Fibroblast of upper back skin (primary cell): ENCODE results near the gene CHST9.

Experiments used
- DNase-seq: peaks from one replicate; pipeline ENCODE4 v3.0.0-alpha.2; 2013

CHST9 gene

DNA sequence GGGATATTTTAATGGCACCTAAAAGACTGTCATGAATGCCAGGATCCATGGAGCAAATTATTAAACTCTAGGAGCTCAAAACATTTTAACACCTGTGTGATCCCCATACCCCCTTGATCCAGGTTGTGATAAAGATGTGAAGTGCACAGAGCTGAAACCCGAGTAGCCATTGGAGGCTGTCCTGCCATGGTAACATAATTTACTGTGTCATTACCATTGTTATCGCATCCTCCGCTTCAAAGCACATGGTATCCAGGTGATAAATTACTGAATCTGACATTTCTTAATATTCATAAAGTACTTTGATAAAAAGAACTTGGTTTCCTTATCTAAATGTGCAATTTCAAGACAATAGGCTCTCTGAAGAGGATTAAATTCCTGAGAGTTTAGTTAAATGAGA is 109.3 kb downstream of the CHST9 start:
- no peak for DNase-seq

DNA sequence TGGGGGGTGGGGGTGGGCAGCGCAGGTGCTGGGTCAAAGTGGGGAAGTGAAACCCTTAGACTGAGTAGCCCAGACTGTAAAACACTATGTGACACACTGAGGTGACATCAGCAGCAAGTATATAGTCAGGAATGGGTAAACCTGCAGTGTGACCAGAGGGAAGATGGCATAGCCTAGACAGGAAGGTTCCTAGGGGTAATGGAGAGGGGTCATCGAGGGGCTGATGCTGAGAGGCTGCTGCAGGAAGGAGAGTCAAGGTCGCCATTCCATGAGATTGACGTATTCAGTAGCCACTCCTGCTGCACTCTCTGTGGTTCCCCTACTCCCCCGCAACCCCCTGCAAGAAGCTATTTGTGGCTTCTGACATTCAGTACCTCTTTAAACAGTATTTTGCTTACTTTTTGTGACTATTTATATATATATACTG is 111.7 kb downstream of the CHST9 start:
- DNase-seq = no peak

DNA sequence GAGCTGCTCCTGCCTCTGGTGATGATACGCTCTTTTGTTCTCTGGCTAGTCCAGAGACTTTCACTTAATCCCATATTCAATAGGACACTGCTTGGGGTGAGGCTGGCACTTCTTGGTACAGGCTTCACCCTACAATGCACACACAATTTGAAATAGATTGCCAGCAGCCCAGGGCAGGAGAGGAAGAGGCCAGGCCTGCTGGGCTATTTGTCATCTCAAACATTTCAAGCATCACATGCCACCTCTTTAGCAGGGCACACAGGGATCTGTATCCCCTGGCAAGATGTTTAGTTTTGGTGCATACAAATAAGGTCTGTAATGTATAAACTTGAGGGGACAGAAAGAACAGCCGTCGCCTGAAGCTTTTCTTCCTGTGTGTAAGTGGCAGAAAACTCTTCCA is 120.4 kb downstream of the CHST9 start:
- no peak for DNase-seq

DNA sequence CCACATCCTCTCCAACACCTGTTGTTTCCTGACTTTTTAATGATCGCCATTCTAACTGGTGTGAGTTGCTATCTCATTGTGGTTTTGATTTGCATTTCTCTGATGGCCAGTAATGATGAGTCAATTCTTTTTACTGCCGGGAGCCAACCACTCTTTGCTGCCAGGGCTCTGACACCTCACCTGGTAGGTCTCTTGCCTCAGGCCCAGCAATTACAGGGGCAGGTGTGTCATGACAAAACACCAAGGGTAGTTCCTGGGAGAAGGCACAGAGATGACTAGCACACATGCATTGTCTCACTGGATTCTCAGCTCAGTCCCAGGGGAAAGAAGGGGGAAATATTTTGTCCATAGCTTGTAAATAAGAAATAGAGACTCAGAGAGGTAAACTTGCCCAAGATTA is 122.3 kb downstream of the CHST9 start:
- DNase-seq = no peak

DNA sequence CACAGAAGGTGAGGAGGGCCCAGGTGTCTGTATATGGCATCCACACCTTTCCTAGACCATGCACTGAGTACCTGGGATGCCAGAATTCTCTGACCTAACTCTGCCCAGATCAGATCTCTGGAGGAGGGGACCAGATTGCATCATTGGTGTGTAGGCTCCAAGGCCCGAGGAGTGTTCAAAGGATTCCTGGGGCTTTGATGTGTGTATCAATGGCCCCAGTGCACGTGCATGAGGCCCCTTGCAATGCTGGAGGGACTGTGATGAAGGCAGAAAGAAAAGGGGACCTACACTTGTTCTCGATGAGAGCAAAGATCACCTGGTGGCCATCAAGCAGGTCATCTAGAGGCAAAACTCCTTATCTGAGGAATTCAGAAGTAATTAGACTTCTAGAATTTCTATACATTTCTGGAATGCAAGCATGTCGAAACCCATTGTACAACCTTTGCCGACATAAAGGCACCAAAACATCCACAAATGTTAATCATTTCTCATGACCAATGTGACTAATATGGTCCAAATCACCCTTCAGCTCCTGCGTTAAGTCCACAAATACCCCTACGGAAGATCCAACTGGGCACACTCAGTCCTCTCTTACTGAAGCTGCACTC is 123.5 kb downstream of the CHST9 start:
- DNase-seq = no peak

DNA sequence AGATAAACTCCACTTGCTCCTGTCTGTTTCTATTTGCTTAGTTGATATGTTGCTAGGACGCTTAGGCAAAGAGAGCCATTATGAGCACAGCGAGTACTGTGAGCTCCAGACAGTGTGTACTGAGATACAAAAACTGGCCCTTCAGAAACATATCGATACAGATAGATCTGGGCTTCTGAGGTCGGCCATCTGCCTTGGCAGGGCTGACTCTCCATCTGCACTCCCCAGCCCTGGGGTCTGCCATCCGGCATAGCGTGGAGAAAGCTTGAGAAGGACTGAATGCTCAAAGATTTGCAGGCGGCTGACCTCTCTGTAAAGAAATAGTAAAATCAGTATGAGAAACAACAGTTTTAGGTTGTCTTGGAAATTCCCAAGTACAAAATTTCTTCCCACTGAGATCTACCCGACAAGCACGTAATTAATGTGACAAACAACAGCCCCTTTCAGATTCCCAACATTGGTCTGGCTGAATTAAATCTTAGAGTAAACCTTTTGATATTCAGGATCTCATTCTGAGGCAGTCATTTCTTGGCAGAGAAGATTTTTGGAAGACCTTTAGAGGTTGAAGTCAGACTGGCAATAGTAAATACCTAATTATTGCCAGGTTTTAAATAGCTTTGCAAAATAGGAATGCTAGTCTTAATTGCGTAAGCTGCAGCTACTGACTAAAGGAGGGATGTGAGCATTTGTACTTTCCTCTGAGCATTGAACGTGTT is 127.4 kb downstream of the CHST9 start:
- no peak for DNase-seq

DNA sequence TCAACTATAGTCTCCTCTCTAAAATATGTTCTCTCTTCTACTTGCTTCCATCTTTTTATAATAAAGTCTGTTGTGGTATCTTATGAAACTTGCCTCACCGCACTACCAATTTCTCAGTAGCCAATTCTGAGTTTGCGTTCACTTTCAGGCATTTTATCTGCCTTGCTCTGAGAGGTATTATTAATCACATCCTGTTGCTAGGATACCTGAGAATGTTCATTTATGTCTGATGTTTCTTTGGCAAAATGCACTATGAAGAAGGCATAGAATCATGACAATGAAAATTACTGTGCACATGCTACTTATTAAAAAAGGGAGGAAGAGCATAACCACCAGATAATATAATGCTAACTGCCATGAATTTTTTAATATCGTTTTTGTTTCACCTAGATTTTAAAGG is 130.2 kb downstream of the CHST9 start:
- DNase-seq = no peak

DNA sequence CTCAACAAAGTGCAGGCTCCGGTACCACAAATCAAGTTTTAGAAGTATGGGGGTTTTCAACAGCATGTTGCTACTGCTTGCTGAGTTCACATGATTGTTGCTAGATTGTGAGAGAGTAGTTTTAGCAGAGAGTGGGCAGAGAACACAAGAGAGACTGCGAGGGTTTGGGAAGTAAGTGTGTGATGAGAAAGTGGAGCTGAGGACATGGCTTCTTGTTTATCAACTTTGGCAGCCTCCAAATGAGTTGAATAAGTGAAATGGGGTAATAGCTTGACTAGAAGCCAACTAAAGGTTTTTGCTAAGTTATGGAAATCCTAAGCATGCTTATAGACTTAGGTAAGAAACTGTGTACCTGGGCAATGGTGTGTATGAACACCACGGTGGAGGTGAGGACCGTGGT is 135.1 kb downstream of the CHST9 start:
- DNase-seq = no peak

DNA sequence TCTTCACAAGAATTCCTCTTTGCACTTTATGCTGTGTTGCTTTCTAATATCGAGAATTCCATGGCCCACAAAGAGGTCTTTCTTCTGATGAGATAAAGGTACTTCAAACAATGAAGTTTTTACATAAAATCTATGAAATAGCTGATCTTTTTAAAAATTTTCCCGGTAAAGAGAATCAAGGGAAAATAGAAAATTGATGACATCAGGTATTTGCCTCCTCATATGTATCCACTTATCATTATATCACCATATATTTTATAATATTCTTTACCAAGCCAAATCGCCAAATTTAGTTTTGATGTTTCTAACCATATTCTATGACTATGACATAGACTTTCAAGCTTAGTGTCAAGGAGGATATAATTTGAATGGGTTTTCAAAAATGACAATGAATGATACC is 139.8 kb downstream of the CHST9 start:
- no peak for DNase-seq

DNA sequence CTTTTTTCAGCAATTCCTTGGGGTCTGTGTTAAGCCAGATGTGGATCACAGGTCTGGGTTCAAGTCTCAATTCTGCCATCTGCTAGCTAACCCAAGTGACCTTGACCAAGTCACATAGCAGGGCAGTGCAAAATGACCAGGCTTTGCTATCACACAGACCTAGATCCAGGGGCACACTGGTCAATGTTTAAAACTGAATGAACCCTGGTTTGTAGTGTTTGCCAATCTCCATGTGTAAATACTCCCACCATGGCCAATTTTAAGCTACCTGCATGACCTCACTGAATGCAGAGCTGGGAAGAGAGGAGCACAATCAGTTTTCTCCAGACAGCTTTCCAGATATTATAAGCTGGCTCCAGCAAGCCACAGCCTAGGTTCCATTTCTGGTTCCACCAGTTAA is 142.9 kb downstream of the CHST9 start:
- DNase-seq = no peak

DNA sequence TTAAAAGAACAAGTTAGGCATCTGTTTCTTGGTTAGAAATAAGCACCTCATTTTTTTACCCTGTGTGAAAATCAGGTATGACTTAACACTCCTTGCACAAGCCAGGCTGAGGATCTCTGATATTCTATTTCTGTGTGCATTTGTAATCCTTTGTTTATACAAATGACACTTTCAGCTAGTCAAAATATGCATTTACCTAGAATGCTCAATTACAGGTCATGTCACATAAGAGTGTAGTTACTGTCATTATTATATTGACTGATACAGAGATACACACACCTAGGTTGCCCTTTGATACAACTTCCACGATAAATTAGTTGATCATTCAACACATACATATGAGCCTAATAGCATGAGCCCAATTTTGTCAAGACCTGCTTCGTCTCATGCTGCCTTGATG is 144.3 kb downstream of the CHST9 start:
- no peak for DNase-seq

DNA sequence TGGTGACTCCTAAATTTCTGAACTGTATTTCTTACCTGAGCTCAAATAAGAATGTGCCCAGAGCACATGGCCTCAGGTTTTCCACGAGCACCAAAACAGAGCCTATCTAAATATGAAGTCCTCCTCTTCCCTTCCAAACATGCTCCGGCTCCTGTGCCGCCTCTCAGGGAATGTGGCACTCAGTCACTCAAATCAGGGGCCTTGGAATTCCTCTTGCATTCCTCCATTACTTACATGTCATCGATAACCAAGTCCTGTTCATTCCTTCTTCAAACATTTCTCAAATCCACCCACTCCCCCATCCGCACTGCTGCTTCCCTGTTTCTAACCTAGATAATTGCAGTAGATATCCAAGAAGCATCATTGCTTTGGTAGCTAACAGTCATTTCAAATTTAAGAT is 151.4 kb downstream of the CHST9 start:
- DNase-seq = no peak

DNA sequence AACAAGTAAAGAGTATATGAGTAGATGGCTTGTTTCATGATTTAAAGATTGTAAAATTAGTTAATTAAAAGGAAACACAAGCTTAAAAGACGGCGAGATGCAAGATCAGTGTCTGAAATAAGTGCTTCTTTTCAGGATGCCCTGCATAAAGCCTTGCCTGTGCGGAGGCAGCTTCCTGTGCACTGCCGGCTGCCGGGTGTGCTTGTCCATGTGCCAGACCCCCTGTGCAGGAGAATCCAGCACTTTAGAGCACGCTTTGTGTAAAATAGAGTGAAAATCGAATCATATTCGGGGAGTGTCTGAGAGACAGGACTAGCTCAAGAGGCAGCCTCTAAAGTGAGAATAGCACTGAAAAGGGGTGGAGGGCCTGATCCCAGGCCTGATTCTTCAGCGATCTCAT is 154.7 kb downstream of the CHST9 start:
- DNase-seq = no peak

DNA sequence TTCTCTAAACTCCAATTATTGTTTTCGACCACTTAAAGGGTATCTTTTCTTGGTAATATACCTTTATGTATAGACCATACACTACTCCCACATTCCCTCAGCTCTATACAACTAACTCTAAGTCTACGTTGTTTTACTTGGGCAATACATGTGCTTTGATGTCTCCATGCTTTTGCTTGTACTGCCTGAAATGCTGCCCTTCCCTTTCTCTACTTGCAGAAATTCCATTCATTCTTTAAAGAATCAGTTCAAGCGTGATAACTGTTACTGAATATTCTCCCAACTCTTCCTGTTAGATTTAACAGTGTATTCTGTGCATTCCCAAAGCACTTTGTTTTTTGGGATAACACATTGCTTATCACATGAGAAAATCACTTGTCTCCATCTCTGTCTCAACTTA is 162.6 kb downstream of the CHST9 start:
- no peak for DNase-seq

DNA sequence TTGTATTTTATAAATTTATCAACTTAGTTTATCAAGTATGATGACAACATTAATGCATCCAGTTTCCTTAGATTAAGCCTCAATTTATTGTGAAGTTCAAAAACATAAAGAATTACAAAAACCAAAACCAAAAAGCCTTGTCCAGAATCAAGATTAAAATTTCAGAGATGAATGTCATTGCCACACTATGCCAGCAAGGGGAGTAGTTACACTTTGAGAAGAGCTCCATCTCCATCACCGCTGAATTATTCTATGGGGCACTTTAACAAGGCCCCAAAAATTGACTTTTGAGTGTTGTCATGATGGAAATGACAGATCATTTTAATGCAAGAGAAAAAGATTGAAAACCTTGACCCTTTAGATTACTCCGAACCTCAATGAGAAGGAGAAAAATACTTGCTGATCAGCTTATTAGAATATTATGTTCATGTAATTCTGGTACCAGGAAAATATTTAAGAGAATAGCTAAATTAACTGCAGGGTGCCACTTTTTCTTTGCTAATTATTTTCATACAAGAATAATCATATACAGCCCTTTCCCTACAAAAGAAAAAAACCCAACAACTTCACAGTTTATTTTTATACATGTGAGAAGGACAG is 167.1 kb downstream of the CHST9 start:
- no peak for DNase-seq

DNA sequence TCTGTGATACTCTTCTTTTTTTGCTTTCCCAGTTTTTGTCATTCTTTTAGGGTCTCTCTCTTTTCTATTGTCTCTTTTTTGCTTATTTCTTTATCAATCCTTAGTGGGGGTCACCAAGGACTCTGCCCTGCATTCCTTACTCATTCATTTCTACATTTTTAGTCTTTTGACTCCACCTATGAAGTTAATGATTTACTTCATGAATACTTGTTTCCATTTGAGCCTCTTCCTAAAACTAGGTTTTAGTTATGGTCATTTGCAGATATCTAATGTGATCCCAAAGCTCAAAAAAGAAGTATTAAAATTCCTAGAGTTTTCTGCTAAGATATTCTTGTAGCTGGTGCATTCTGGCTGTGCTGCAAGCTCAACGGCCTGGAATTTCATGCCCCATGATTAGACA is 170.3 kb downstream of the CHST9 start:
- DNase-seq = no peak

DNA sequence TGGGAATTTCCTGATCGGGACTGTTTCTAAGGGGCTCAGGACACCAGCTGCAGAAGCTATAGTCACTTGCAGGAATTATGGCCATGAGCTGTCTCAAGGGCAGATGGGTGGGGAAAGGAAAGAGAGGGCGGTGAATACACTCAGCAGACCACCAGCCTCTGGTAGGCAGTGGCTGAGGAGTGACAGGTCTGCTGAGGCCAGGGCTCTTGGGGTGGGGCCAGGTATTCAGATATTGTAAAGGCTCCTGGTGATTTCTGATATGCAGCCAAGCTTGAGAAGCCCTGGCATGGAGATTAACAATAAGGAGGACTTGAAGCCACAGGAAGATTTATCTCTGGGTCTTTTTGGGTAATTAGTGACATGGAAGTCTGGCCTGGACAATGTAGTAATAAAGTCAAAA is 174.3 kb downstream of the CHST9 start:
- no peak for DNase-seq

DNA sequence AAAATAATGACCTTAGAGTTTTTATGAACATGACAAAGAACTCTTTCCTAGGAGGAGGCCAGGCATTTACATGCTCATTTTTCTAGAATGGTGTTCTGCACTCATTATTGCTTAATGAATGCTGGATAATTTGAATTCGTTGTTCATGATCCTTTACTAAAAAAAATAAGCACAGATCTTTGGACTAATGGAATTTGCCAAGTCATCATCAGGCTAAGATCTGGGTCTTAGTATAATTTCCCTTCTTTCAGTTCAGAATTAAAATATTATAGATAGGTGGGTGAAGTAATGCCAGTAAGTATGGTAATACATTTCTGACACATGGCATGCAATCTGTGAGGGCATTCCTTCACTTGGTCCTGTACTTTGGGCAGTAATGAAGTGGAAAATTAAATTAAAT is 175.8 kb downstream of the CHST9 start:
- DNase-seq = no peak

DNA sequence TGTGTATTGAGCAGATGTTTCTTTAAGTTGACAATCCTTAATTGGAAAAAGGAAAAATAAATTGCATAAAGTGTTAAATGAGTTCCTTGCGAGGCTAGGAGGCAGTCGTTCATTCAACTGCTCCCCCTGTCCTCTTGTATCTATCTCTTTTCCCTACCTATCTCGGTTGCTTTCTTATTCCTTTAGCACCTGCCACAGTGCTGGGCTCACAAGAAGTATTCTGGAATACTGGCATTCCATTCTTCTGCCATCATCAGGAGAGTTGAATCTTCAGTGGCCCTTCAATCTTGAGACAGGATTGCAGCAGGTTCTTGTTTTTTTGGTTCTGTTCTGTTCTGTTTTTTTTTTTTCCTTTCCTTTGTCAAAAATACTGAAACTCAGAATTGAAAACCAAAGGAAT is 176.5 kb downstream of the CHST9 start:
- DNase-seq = no peak

DNA sequence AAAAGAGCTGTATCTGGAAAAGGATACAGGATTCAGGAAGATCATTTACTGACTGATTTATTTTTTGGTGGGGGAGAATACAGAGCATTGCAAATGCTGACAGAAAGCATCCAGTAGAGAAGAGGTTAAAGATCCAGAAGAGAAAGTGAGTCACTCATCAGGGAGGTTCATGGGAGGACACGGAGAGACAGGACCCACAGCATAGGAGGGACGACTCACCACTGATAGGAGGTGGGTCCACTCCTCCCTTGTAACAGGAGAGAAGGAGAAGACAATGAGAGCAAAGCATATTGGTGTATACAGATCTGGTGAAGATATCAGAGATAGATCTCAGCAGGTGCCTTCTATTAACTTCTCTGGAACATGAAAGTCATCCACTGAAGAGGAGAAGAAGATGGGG is 177.2 kb downstream of the CHST9 start:
- DNase-seq = no peak

DNA sequence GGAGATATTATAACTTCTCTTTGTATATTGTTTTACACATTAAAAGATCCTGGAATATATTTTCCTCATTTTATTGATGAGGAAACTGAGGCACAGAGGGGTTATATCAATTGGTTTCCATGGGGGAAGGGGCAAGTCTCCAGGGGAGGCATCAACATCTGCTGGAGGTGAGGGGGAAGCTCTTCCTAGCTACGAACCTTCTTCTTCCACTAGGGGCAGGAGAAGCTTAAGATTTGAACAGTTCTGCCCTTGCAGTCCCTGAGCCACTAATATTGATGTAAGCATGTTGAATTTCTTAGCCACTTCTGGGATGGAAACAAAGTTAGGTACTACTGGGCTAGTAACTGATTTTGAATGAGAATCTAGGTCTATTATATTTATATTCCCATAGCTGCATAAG is 179.5 kb downstream of the CHST9 start:
- no peak for DNase-seq

DNA sequence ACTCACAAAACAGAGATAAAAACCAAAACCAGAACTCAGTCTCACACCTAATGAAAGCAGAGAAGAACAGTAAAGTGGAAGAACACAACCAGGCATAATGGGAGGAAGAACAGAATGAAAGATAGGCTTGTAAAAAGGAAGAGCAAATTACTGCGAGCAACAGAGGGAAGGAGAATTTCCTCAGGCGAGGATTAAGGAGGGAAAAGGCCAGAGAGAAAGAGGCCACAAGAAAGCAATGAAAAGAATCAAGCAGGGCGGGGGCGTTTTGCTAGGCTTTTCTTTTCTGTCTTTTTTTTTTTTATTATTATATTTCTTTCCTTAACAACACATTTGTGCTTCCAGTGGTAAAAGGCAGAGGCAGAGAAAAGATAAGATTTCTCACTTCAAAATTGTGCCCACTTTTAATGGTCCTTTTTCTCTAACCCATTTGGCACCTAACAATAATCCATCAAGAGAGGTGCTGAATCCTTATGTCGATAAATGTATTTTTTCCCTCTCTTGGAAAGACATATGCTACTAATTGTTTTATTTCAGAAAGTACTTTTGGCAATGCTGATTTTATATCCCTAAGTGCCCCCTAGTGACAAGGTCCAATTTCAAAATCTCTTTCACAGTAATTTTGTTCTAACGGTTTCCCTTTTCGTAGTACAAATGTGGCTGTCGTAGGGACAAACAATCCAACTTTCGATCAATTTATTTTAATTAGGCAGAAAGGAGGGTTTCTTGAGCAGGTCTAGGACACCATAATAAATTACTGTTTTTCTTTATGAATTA is 180.9 kb downstream of the CHST9 start:
- DNase-seq = peak; percentile 10

DNA sequence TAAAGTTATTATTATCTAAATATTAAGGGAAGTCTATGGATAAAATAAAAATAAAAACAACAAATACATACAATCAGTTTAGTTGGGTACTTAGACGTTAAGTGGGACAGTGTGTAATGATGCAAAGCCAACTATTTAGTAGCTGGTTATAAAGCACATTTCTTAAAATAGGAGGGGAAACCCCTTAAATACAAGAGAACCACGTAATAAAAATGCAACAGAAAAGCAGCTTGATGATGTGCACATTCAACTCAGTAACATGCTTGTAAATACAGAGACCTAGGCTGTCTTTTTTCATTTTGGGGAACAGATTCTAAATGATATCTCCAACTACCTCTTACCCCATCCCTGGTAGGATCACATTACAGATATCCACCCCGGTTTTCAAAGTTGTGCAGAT is 185.3 kb downstream of the CHST9 start:
- no peak for DNase-seq

DNA sequence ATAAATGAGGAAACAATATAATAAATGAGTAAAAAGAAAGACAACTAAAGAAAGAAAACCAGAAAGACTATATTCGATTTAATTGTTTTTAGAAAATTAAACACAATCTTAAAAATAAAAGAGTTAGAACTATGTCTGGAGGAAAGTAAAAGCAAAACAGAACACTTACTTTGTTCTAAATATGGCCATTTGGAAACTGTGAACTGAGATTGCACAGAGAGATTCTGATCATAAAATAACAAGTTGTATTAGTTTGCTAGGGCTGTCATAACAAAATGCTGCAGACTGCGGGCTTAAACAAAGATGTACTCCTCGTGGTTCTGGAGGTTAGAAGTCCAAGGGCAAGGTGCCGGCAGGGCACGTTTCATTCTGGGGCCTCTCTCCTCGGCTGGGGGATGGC is 191.5 kb downstream of the CHST9 start:
- no peak for DNase-seq
